GM23248 (cell line): ENCODE data around the gene GBF1. TPM values are rescaled to one million over a fixed set of nuclear protein-coding genes. Genes with fewer than 3 reads are reported as not detected.
"Not testable (repeated sequence)": the region's sequence is repeated elsewhere in the genome, so short reads cannot be mapped to it uniquely, and the experiment has no call there.

Experiments used
- DNase-seq: peaks from one replicate; pipeline ENCODE4 v3.0.0-alpha.2; 2015
- H2AFZ ChIP-seq: fragments of 200-600 bp; sonication (generic); 2 replicates; pipeline ENCODE4 v1.6.1; 2016; ENCODE audit warnings: antibody characterized with exemption
- H3F3A ChIP-seq: fragments of 200-600 bp; sonication (generic); 2 replicates; pipeline ENCODE4 v1.6.1; 2016; ENCODE audit warnings: mild to moderate bottlenecking, antibody characterized with exemption, mixed run types; ENCODE audit not compliant: insufficient read depth
- H3K27ac ChIP-seq: fragments of 200-600 bp; sonication (generic); 2 replicates; pipeline ENCODE4 v1.5.1; 2016; ENCODE audit warnings: mild to moderate bottlenecking
- H3K27me3 ChIP-seq: fragments of 200-600 bp; sonication (generic); replicated peaks from 2 replicates; pipeline ENCODE4 v1.6.1; 2016; ENCODE audit warnings: mild to moderate bottlenecking; ENCODE audit not compliant: insufficient read depth
- H3K36me3 ChIP-seq: fragments of 200-600 bp; sonication (generic); 2 replicates; pipeline ENCODE4 v1.6.1; 2016; ENCODE audit warnings: low read depth, mild to moderate bottlenecking
- H3K4me1 ChIP-seq: fragments of 200-600 bp; sonication (generic); 2 replicates; pipeline ENCODE4 v1.6.1; 2016; ENCODE audit warnings: mild to moderate bottlenecking; ENCODE audit not compliant: insufficient read depth
- H3K4me2 ChIP-seq: fragments of 200-600 bp; sonication (generic); one replicate; pipeline ENCODE4 v1.6.1; 2016; ENCODE audit warnings: mild to moderate bottlenecking; ENCODE audit not compliant: unreplicated experiment
- H3K4me3 ChIP-seq: fragments of 200-600 bp; sonication (generic); 2 replicates; pipeline ENCODE4 v1.5.1; 2016; ENCODE audit warnings: mild to moderate bottlenecking
- H3K79me2 ChIP-seq: fragments of 200-600 bp; sonication (generic); 2 replicates; pipeline ENCODE4 v1.6.1; 2016; ENCODE audit warnings: mild to moderate bottlenecking; ENCODE audit not compliant: insufficient read depth
- H3K9ac ChIP-seq: fragments of 200-600 bp; sonication (generic); 2 replicates; pipeline ENCODE4 v1.6.1; 2016; ENCODE audit warnings: mild to moderate bottlenecking
- H3K9me2 ChIP-seq: fragments of 200-600 bp; sonication (generic); 2 replicates; pipeline ENCODE4 v1.6.1; 2016; ENCODE audit warnings: mixed run types, mild to moderate bottlenecking, moderate library complexity; ENCODE audit not compliant: insufficient read depth
- H3K9me3 ChIP-seq: fragments of 200-600 bp; sonication (generic); one replicate; pipeline ENCODE4 v1.6.1; 2017; ENCODE audit warnings: low read depth
- H4K20me1 ChIP-seq: fragments of 200-600 bp; sonication (generic); 2 replicates; pipeline ENCODE4 v1.6.0; 2016; ENCODE audit not compliant: insufficient read depth
- EZH2 ChIP-seq: fragments of 200-600 bp; sonication (generic); IDR thresholded peaks from 2 replicates; pipeline ENCODE4 v1.6.1; 2018; ENCODE audit warnings: antibody characterized with exemption, mild to moderate bottlenecking; ENCODE audit not compliant: insufficient read depth, poor library complexity, severe bottlenecking
- EZH2phosphoT487 ChIP-seq: fragments of 200-600 bp; sonication (generic); IDR thresholded peaks from 2 replicates; pipeline ENCODE4 v1.6.1; 2018; ENCODE audit warnings: antibody characterized with exemption, moderate library complexity, mild to moderate bottlenecking, low read depth; ENCODE audit not compliant: insufficient read depth
- WGBS, 2 experiments: methylation state at CpG; one replicate each; pipeline ENCODE4 v1.1.6; 2015 to 2017; ENCODE audit warnings: low lambda C conversion rate in 2 of 2, low coverage in 1 of 2; ENCODE audit errors: missing lambda C conversion rate in 2 of 2; 5-methylcytosine and 5-hydroxymethylcytosine counted together
- in situ Hi-C: fragments of 300-500 bp; cut with MboI; formaldehyde crosslinking; loops from 2 replicates; pipeline ENCODE4 v1.15.0; 2020
- polyA plus RNA-seq: library from polyadenylated mRNA; unstranded; fragments of >200 nt; fragmentation: Nextera tagmentation; extraction: Ambion mirVana; gene quantifications from 2 replicates; pipeline ENCODE4 v1.2.1, GENCODE V29; 2016
- total RNA-seq: library from RNA; depleted of rRNA; stranded (reverse); fragments of >200 nt; shearing (Covaris generic); gene quantifications from 2 replicates; pipeline ENCODE4 v1.2.3, GENCODE V29; 2014

Gene GBF1
- total and polyA plus RNA-seq, 2 experiments from 2014 or later = 29.8 to 43.9 TPM

- Histone ChIP-seq H3K27me3 (no peaks in the 10 kb centered on the region), H3K4me3 (peak overlapping the region; percentile 32), H3K9me3 (no peaks in the 10 kb centered on the region), H2AFZ (no peak overlapping the region), H3K79me2 (peaks cover 78% of the 10 kb centered on the region), H3F3A (peaks cover 20% of the 10 kb centered on the region), H4K20me1 (peaks cover 2% of the 10 kb centered on the region), H3K27ac (peak overlapping the region; percentile 81), H3K4me2 (peak overlapping the region; percentile 52), H3K9me2 (no peaks in the 10 kb centered on the region), H3K4me1 (peaks cover 11% of the 10 kb centered on the region), H3K36me3 (no peaks in the 10 kb centered on the region), H3K9ac (peak overlapping the region; percentile 56)
- DNase-seq = peak; percentile 82
- in situ Hi-C loops = no loop called here
- TF ChIP-seq EZH2phosphoT487 (0 out of 2 replicates have a peak, but pooled peaks have one; percentile 25), EZH2 (no peak)
These were observed 54.5 kb downstream of the GBF1 start for GRCh38 chr10:102299873-102300272.

- Histone ChIP-seq H3K27me3 (no peaks in the 10 kb centered on the region), H3K9me2 (no peaks in the 10 kb centered on the region), H2AFZ (no peak overlapping the region), H4K20me1 (no peaks in the 10 kb centered on the region; the same call in none of the 2 replicates), H3K36me3 (no peaks in the 10 kb centered on the region), H3K9me3 (no peaks in the 10 kb centered on the region), H3F3A (peaks cover 20% of the 10 kb centered on the region), H3K4me3 (peak overlapping the region; percentile 32), H3K79me2 (peaks cover 78% of the 10 kb centered on the region), H3K4me2 (peak overlapping the region; percentile 52), H3K27ac (peak overlapping the region; percentile 81), H3K4me1 (peaks cover 11% of the 10 kb centered on the region), H3K9ac (peak overlapping the region; percentile 56)
- TF ChIP-seq EZH2 (no peak), EZH2phosphoT487 (no peak)
- in situ Hi-C loops = no loop called here
- peak; percentile 79 for DNase-seq
- WGBS, 2 experiments = 48 to 50% methylated on average over 4 of the region's 4 CpGs
These were observed 55.0 kb downstream of the GBF1 start for GRCh38 chr10:102300278-102300843.

- H3K27ac ChIP-seq = peak overlapping the region; percentile 81
- H3F3A ChIP-seq = peaks cover 20% of the 10 kb centered on the region
- 67 to 77% methylated on average over 2 to 3 of the region's 3 CpGs for WGBS, 2 experiments
- H3K9me2 ChIP-seq, H2AFZ ChIP-seq, H3K27me3 ChIP-seq, in situ Hi-C loops, DNase-seq, H4K20me1 ChIP-seq, H3K36me3 ChIP-seq, H3K9me3 ChIP-seq: not testable (repeated sequence)
- H3K4me1 ChIP-seq = peaks cover 11% of the 10 kb centered on the region
- peaks cover 78% of the 10 kb centered on the region for H3K79me2 ChIP-seq
- H3K4me3 ChIP-seq = peak overlapping the region; percentile 32; the same call in 1 of the 2 replicates
- H3K4me2 ChIP-seq = peak overlapping the region; percentile 52
- peak overlapping the region; percentile 56; the same call in 1 of the 2 replicates for H3K9ac ChIP-seq
These were observed 55.6 kb downstream of the GBF1 start for GRCh38 chr10:102300912-102301311.

GRCh38 chr10:102301332-102301731 is 56.0 kb downstream of the GBF1 start:
- H3K36me3 ChIP-seq, H3K9me3 ChIP-seq, H4K20me1 ChIP-seq, H3K9me2 ChIP-seq, H3K4me3 ChIP-seq, DNase-seq, H3K4me2 ChIP-seq, H3K27ac ChIP-seq, in situ Hi-C loops, H2AFZ ChIP-seq, H3K27me3 ChIP-seq, H3K9ac ChIP-seq: not testable (repeated sequence)
- Histone ChIP-seq H3K4me1 (peaks cover 11% of the 10 kb centered on the region), H3K79me2 (peaks cover 78% of the 10 kb centered on the region), H3F3A (peaks cover 20% of the 10 kb centered on the region)
- whole genome bisulfite sequencing, 2 experiments = 98 to 100% methylated on average over 1 to 25 of the region's 25 CpGs

- Histone ChIP-seq H3K79me2 (peaks cover 78% of the 10 kb centered on the region), H3K4me3 (no peak overlapping the region), H3K4me1 (peaks cover 11% of the 10 kb centered on the region), H3K27ac (no peak overlapping the region), H3K4me2 (no peak overlapping the region), H4K20me1 (no peaks in the 10 kb centered on the region; the same call in none of the 2 replicates), H2AFZ (no peak overlapping the region), H3F3A (peaks cover 20% of the 10 kb centered on the region), H3K27me3 (no peaks in the 10 kb centered on the region), H3K9ac (no peak overlapping the region), H3K36me3 (no peaks in the 10 kb centered on the region), H3K9me2 (no peaks in the 10 kb centered on the region), H3K9me3 (no peaks in the 10 kb centered on the region)
- DNase-seq = no peak
- TF ChIP-seq EZH2 (no peak), EZH2phosphoT487 (no peak)
- 97 to 98% methylated on average over 2 of the region's 2 CpGs for WGBS, 2 experiments
- in situ Hi-C loops = no loop called here
These were observed 57.3 kb downstream of the GBF1 start for GRCh38 chr10:102302611-102303010.
